ENCODE data around the gene HSD17B2.

DNA sequence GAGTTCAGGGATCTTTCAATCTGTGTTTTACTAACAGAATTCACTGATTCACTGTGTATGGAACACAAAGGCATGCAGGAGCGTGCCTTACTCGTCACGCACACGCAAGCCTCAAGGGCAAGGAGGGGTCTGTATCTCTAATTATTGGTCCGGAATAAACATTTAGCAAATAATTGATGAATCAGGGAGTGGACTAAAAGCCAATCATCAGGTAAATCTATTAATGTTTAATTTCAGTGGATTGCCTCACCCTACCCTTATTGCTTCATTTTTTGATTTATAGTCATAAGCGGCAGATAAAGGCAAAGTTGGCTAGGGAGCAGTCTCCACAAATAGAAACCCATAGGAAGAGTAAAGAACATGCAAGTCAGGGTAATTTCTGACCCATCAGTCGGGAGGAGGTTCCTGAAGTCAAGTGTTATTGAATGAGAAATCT is 7.4 kb upstream of the HSD17B2 start:
- TF ChIP-seq GATA2 (IDR thresholded peaks at IDR 0.05; ENCODE audit: low read depth, low read length) (no peak), GATA3 (IDR thresholded peaks at IDR 0.05; ENCODE audit: low read depth, low read length) (no peak)
